Hindlimb muscle (tissue), 1 donor: ENCODE measurements around the gene TSPAN4. TPM values are rescaled to one million over a fixed set of nuclear protein-coding genes. Genes with fewer than 3 reads are reported as not detected.

Experiments used
- DNase-seq: peaks from one replicate; pipeline ENCODE4 v3.0.0-alpha.2; 2013
- polyA plus RNA-seq: library from polyadenylated mRNA; unstranded; fragments of 120-200 nt; gene quantifications from one replicate; pipeline ENCODE4 v1.2.1, GENCODE V29; 2013; ENCODE audit not compliant: insufficient read length

Gene TSPAN4, protein sequence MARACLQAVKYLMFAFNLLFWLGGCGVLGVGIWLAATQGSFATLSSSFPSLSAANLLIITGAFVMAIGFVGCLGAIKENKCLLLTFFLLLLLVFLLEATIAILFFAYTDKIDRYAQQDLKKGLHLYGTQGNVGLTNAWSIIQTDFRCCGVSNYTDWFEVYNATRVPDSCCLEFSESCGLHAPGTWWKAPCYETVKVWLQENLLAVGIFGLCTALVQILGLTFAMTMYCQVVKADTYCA
- 55.0 TPM for polyA plus RNA-seq

DNA sequence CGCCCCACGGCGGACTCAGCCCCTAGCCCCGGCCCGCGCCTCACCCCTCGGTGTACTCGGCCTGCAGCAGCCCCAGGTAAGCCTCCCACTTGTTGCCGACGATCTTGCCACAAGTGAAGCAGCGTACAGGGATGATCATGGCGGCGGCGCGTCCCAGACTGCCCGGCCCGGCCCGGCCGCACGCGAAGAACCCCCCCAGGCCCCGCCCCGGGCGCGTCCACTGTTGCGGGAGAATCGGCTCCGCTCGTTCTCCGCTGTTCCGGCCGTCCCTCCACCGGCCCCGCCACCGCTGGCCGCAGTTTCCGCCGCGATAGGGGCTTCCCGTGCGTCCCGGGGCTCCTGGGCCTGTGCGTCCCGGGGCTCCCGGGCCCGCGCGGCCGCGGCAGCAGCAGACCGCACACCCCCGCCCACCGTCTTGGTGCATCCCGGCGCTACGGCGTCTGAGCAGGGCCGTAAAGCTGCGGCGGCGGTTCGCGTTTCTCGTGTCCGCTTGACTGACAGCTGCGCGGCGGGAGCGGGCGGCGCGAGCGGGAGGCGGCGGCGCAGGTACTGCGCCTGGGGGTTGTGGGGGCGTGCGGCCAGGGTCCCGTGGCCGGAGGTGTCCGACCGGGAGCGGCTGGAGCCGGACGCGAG is at the start of gene TSPAN4, which contains the start of gene POLR2L:
TSPAN4 (plus strand) TSS at position 483 of the 633 bp plus-strand sequence. CDS start 7,453 bp downstream, outside the sequence.
POLR2L (minus strand) TSS at position 160 of the 633 bp plus-strand sequence; CDS start at position 139, 21 bp downstream.
- DNase-seq, result peak; percentile 92

DNA sequence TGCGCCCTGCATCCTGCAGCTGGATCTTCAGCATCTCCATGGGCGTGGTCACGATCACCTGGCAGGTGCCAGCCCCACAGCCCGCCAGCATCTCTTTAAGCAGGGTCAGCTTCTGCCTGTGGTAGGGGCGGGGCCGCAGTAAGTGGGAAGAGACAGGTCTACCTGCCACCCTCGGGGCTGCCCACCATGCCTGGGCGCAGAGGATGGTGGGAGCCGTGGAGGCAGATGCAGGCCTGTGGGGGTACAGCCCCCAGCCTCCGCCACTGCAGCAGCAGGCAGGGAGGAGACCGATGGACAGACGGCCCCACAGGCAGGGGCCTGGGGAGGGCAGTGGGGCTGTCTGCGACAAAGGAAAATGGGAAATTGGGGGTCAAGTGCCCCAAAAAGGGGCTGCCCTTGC is 49.8 kb upstream of the TSPAN4 start:
- DNase-seq, result no peak

DNA sequence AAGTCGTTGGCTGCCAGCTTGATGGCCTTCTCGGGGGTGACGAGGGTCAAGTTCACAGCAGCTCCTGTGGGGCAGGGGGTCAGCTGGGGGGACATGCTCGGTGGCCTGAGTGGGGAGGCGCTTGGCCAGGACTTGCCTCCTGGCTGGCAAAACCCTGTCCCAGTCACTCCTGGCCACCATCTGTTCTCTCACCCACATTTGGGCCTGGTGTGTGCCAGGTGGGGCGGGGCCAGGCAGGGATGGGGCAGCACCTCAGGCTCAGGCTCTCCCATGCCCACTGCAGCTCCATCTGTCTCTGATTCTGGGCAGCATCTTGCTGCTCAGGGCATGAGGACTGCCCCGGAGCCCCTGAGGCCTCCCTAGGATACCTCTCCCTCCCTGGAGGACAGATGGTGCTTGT is 49.1 kb upstream of the TSPAN4 start:
- DNase-seq, result no peak

DNA sequence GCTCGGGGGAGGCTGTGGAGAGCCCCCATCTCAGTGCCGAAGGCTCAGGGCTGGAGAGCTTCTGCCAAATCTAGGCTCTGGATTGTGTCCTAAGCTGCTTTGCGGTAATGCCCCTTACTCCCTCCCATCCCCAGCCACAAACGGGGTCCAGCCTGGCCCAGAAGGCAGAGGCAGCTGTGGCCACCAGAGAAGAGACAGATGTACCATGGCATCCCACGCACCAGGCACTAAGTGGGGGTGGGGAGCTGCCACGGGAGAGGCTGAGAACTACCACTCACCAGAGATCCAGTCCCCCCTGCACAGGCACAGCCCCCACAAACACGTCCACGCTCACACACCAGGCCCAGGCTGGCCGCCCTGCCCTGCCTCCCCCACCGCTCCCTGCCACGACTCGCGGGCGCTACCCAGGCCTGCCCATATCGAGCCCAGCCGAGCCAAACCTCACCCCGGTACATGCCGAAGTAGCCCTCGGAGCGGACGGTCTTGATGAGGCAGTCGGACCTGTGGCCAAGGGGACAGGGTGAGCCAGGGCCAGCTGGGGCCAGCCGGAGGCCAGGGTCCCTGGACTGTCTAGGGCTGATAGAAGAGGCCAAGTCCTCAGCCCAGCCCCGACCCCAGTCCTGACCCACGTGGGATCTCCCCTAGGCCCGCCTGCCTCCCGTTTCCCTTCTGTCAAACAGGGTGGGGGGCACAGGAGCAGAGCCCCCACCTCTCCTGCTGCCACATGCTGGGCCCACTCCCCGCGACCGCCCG is 48.5 kb upstream of the TSPAN4 start:
- no peak for DNase-seq

DNA sequence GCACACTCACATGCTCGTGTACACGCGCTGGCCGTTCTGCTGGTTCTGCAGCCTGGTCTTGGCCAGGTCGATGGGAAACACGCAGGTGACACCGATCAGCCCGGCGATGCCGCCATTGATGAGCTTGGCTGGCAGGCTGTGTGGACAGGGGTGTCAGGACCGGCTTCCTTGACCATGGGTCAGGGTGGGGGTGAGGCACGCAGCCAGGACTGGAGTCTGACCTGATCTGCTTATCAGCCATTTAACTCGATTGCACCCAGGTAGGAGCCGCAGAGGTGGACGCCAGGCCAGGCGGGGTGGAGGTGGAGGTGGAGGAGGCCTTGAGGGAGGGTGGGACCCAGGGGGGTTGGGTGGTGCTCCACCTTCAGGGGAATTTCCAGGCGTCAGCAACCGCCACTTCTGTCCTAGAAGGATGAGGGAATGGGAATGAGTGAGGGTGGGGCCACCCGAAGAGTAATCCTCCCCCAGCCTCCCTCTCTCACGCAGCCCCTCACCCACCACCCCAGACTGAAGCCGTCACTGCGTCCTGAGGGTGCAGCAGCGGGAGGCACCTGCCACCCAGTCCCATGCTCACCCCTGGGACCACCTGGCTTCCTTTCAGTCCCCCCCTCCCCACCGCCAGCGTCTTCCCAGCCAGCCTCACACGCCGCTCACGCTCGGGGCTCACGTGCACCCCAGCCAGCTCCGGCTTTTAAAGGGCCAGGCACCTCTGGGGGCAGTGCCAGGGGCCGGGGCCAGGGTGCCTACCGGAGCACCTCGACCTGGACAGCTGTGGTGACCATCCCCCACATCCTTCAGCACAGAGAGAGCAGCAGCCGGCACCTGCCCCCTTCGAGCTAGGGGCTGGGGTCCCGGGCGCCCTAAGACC is 47.7 kb upstream of the TSPAN4 start:
- DNase-seq, result no peak

DNA sequence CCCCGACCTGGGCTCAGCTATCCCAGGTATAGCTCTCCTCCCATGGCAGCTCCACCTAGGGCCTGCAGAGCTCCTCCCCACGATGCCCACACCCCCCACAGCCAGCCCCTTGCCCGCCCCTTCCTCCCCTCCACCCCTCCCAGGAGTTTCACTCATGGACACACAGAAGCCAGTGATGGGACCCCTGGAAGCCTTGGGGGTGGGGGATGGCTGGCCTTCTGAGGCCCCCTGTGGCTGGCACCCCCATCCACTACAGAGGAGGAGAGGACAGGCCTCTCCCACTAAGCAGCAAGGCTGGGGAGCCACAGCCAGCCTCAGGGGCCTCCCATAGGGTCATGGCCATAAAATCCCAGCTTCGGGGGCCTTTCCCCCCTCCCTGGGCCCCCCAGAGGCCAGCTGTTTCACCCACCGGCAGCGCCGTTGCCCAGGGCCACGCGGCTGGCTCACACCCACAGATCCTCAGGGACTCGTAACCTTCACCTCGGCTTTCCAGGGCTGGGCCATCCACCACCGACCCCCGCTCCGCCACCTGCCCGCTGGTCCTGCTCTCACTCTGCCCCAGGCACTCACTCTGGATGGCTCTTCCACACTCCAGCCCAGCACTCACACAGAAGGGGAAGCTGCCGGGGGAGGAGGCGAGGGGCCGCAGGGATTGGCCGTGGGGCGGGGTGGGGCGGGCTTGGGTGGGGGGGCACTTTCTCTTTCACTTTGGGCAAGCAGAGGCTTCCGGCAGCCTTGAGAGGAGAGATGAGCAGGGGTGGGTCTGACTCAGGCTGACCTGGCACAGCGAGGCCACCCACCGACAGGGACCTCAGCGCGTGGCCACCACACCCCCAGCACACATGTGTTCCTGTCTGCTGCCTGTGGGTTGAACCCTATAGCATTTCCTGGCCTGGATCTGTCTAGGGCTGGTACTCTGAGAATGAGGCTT is 46.8 kb upstream of the TSPAN4 start:
- DNase-seq, result peak; percentile 78

DNA sequence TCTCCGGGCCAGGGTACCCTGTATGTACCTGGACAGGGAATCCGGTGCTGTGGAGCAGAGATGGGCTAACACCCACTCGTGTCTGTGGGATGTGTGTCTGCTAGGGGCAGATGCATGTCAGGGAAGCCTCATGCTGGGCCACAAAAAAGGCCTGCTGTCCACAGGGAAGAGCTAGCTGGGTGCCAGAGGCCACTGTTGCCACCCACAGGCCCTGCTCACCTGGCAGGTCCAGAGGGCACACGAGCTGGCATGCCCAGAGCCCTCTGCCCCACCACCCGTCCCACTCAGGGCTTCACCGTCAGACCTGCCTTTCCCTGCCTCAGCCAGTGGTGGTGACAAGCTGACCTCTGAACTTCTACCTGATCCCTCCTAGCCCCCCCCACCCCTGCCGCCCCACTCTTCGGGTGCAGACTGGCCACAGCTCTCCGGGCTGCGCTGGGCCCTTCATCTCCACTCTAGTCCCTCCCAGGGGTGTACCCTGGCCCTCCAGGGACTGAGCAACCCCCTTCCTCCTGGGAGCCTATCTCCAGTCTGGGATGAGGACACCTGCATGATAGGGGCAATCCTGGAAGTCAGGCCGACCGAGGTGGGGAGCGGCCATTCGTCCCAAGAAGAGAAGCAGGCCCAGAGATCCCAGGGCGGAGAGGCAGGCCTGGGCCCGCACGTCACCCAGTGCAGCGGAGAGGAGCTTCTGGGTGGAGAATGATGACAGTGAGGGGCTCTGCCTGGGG is 45.9 kb upstream of the TSPAN4 start:
- no peak for DNase-seq

DNA sequence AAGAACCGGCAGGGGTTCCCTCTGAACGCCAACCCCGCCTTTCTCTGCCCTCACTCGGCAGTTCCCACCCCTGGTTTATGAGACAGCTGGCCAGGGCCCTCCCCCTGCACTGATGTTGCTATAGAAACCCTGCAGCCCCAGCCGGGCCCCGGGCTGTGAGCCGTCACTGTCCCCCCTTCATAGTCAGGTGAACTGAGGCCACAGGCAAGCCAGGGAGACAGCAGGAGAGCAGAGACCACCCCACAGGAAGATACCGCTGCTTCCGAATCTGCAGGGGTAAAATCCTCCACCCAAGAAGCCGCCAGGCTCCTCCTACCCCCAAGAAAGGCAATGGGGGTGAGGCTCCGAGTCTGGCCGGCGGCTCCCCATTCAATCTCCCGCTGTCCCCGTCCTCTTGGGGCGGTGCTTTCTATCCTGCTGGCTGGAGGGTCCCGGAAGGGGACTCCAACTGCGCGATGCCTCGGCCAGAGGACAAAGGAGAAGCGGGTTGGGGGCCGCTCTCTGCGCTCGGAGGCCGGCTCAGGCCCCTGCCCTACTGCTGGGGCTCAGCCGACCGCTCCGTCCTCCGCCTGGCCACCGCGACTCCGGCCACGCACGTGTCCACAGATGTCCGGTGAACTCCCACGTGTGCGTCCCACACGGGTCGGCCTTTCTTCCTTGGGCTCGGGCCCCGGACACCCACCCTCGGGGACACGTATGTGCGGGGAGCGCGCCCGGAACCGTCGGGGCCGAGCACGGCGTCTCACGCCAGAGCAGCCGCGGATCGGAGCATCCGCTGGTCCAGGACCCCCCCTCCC is 45.2 kb upstream of the TSPAN4 start:
- DNase-seq, result peak; percentile 84

DNA sequence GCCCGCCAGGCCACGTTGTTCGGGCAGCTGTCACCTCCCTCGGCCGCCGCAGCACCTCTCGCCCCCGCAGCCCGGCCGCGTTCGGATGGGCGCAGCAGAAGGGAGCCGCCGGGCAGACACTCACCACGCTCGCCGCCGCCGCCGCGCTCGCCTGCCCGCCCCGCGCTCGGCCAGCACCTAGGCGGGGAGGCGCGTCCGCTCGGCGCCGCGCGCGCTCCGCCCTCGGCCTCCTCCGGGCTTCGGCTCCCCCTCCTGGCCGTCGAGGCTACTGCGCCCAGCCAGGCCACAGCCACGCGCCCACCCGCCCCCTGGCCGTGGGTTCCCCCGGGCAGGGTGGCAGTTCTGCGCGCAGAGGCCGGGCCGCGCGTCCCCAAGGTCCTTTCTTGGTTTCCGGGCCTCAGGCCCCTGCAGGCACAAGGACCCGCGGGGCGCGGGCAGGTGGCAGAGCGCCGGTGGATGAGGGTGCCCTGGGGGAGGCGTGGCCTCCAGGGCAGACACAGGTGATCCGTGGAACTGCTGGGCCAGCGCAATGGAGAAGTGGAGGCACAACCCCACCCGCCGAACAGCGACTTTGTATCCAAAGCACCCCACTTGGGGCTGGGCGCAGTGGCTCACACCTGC is 44.4 kb upstream of the TSPAN4 start, which contains the start of gene SLC25A22:
SLC25A22 (minus strand) TSS at position 189 of the 621 bp plus-strand sequence. CDS start 3,275 bp downstream, outside the sequence.
- DNase-seq, result peak; percentile 88

DNA sequence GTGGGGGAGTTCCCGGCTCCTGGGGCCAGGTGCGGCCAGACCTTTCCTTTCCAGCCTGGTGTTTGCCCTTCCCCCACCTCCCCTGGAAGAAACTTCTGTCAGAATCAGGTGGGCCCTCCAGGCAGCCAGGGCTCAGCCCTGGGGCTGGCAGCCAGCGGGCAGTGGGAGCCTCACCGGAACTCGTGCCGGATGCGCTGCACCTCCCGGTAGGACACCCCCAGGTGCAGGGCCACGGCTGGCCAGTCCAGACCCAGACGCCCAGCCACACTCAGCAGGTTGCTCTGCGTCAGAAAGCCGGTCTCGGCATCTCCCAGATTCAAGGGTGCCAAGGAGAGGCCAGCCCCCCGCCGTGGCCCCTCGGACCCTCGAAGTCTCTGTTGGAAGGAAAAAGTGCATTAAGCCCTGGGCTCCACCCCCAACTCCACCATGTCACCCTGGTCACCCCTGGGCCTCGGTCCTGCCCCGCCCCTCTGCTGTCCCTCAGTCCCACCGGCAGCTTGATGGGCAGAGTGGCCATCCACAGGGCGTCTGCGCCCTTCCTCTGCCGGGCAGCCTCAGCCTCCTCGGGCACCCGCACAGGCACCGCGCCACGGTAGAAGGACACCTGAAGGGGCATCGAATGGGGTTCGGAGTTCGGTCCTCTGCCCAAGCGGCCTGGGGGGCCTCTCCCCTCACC is 42.9 kb upstream of the TSPAN4 start:
- DNase-seq, result no peak

DNA sequence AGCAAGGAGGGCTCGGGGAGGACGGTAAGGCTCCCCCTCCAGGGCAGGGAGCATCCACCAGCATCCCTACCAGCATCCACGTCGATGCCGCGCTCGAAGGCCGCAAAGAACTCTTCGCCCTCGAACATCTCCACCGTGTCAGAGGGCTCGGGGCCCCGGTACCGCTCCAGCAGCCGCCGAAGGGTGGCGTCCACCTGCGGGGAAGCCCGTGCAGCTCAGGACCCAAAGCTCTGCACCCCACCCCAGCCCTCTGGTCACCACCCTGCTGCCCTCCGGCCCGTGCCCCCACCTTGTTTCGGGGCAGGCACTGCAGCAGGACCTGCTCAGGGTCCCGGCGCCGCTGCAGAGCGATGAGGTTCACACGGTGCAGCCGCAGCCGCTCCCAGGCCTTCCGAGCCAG is 42.2 kb upstream of the TSPAN4 start:
- DNase-seq, result no peak

DNA sequence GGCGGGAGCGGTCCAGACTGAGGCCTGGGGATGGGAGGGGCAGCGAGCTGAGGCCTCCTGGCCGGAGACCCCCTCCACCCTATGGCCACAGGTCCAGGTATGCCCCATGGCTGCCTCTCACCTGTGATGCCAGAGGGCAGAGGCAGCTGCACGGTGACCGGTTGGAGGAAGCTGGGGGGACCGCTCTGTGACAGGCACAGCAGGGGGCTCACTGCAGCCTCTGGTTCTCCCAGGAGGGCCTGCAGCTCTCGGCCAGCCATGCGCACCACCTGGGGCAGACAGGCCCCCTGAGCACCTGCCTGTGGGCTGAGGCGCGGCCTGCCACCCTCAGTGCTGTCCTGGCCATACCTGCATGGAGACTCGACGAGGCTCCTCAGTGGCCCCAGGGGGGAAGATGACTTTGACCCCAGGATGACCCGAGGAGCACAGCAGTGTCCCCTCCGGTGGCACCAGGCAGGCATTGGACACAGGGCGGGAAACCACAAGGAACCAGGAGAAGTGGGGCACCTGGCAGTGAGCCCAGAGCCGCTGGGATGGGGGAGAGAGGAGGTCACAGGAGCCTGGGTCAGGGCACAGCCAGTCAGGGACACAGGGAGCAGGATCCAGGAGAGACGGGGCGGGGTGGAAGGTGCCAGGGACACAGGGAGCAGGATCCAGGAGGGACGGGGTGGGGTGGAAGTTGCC is 41.4 kb upstream of the TSPAN4 start:
- no peak for DNase-seq

DNA sequence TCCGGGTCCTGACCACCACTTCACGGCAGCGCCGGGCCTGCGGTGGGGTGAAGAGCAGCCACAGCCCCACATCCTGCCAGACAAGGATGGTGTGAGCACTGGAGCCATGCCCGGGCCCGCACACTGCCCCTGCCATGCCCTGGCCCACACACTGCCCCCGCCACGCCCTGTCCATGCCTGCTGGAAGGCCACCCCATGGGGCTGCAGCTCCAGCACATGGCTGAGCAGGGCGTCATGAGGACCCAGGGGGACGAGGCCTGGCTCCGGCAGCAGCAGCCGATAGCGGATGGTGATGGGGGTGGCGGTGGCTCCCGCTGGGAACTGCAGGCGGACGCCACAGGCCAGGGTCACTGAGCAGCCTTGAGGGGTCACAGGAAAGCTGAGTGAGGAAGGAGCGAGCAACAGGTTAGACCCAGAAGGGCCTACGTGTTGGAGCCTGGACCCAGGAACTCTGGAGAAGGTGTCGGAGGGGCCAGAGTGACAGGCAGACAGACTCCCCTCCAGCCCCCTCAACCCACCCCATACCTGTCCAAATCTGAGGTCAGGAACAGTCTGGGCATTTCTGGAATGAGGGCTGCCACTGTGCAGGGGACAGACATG is 40.5 kb upstream of the TSPAN4 start:
- DNase-seq, result no peak

DNA sequence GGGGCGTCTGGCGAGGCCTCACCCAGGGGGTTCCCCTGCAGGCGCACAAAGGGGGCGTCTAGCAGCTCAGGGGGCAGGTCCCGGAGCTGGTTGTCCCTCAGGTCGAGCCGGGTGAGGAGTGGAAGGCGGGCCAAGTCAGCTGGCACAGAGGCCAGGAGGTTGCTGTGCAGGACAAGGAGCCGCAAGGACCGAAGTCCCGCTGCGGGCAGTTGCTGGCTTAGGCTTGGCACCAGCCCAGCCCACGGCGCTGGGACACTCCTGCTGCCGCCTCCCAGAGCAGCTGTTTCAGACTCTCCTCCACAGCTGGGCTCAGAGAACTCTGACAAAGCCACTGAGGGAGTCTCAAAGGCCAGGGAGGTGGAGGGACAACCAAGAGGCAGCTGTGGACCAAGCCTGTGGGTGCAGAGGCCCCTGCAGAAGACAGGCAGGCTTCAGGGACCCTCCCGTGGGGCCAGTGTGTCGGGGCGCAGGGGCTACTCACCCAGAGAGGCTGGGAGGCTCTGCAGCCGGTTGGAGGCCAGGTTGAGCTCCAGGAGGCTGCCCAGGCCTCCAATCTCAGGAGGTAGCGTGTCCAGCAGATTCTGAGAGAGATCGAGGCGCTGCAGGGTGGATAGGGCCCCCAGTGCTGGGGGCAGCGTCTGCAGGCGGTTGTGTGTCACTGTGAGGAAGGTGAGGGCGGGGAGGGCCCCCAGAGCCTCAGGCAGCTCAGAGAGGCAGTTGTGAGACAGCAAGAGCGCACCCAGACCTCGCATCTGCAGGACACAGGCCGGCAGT is 39.8 kb upstream of the TSPAN4 start:
- DNase-seq, result no peak

DNA sequence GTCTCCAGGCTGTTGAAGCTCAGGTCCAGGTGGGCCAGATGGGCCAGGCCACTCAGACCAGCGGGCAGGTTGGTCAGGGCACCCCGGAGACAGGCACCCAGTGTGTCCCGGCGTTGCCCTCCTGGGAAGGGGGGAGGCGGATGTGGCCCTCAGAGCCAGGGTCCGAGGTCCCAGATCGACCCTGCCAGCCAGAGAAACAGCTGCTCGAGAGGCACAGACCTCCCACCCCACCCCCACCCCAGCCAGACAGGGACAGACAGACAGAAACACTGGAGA is 39.2 kb upstream of the TSPAN4 start:
- no peak for DNase-seq

DNA sequence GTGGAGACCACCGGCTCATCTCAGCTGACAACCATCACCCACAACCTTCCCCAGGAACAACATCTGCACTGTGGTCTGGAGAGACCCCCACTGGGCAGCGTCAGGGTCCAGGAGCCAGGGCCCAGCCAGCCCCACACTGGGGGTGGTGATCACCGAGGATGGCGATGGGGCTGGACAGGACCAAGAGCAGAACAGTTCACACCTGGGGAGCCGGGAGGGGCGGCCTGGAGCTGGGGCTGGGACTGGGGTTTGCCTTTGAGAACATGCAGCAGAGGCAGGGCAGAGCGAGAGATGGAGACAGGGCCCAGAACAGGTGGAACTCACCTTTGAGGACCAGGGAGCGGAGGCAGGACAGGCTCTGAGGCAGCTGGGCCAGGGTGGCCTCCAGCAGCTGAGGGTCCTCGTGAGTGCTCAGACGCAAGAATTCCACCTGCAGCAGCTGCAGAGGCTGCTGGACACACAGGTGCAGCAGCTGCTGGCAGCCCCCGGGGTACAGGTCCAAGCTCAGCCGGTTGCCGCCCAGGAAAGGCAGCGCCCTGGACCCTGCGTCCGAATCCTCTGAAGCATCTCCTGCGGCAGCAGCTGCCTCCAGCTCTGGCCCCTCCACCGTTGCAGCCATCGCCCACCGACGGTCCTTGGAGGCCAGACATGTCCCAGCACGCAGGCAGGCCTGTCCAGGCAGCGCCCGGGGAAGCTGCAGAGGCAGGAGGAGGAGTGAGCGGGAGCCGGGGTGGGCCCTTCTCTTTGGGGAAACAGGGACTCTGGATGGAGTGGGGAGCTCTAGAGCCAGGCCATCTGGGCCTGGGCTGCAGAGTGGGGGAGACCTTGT is 38.7 kb upstream of the TSPAN4 start:
- DNase-seq, result no peak
